Stimulated activated CD4-positive, alpha-beta T cell treated with anti-CD3 and anti-CD28 coated beads, Interleukin-4, amount 100 ng/mL, for 24 hours (primary cell): ENCODE measurements around the gene EIF3K.
"Not testable (repeated sequence)": the region's sequence is repeated elsewhere in the genome, so short reads cannot be mapped to it uniquely, and the experiment has no call there.

ENCODE experiments used
- DNase-seq: peaks from one replicate; pipeline ENCODE4 v3.0.0-alpha.2; 2020

EIF3K gene

GRCh38 chr19:38619361-38620174 is 580 bp downstream of the EIF3K start:
- DNase-seq = no peak

GRCh38 chr19:38624822-38625221 is 5.8 kb downstream of the EIF3K start:
- DNase-seq = no peak

- DNase-seq = no peak
Observed at GRCh38 chr19:38626401-38626800, 7.4 kb downstream of the EIF3K start.

GRCh38 chr19:38629568-38629967 is 10.6 kb downstream of the EIF3K start:
- DNase-seq = no peak

- not testable (repeated sequence) for DNase-seq
Observed at GRCh38 chr19:38631301-38631700, 12.3 kb downstream of the EIF3K start.

- not testable (repeated sequence) for DNase-seq
Observed at GRCh38 chr19:38631811-38632475, 13.0 kb downstream of the EIF3K start.

GRCh38 chr19:38632476-38633213 is 13.7 kb downstream of the EIF3K start:
- DNase-seq = no peak

GRCh38 chr19:38634757-38635482 is 15.9 kb downstream of the EIF3K start:
- DNase-seq = peak; percentile 78

GRCh38 chr19:38635483-38636399 is 16.8 kb downstream of the EIF3K start:
- DNase-seq = no peak

- DNase-seq = no peak
Observed at GRCh38 chr19:38638461-38638860, 19.5 kb downstream of the EIF3K start.

GRCh38 chr19:38639679-38640078 is 20.7 kb downstream of the EIF3K start:
- no peak for DNase-seq

GRCh38 chr19:38640368-38640767 is 21.4 kb downstream of the EIF3K start:
- no peak for DNase-seq

- no peak for DNase-seq
Observed at GRCh38 chr19:38642176-38642575, 23.2 kb downstream of the EIF3K start.

- DNase-seq = no peak
Observed at GRCh38 chr19:38644719-38645118, 25.7 kb downstream of the EIF3K start.

GRCh38 chr19:38647368-38647965 is 28.5 kb downstream of the EIF3K start, which contains the start of gene ACTN4:
Gene ACTN4, plus strand, starts transcription at chr19:38647649. Its CDS starts 97 bp downstream, at chr19:38647746.
- DNase-seq = peak; percentile 100

- no peak for DNase-seq
Observed at GRCh38 chr19:38647966-38648768, 29.2 kb downstream of the EIF3K start.

GRCh38 chr19:38648769-38649304 is 29.8 kb downstream of the EIF3K start:
- DNase-seq = no peak

- no peak for DNase-seq
Observed at GRCh38 chr19:38649305-38650171, 30.6 kb downstream of the EIF3K start.

- DNase-seq = no peak
Observed at GRCh38 chr19:38650172-38650775, 31.3 kb downstream of the EIF3K start.
